B cell (primary cell): ENCODE results near the gene SLC35G3. TPM values are rescaled to one million over a fixed set of nuclear protein-coding genes. Genes with fewer than 3 reads are reported as not detected.
"Not testable (repeated sequence)": the region's sequence is repeated elsewhere in the genome, so short reads cannot be mapped to it uniquely, and the experiment has no call there.

Experiments used
- ATAC-seq: fragments of 200-7000 bp; cut with Tn5 transposase; one replicate; pipeline ENCODE4 v1.10.0; 2021; ENCODE audit warnings: low read depth, mild to moderate bottlenecking, moderate number of reproducible peaks, moderate library complexity
- CTCF ChIA-PET: fragments of 350-600 bp; sonication (Branson Sonifier 250); formaldehyde crosslinking; loops from one replicate; lab custom pipeline; 2021; ENCODE audit warnings: antibody characterized with exemption, inconsistent platforms; lab: Charles Lee
- POLR2A ChIA-PET: fragments of 350-600 bp; sonication (Branson Sonifier 250); formaldehyde crosslinking; loops from one replicate; lab custom pipeline; 2021; ENCODE audit warnings: antibody characterized with exemption; lab: Charles Lee
- DNase-seq: peaks from one replicate; pipeline ENCODE4 v3.0.0; 2013
- H2AFZ ChIP-seq: 2 replicates; pipeline ENCODE4 v1.6.1; 2012; ENCODE audit warnings: mild to moderate bottlenecking, low read depth, low read length; ENCODE audit not compliant: insufficient read depth, poor library complexity, severe bottlenecking
- H3K27ac ChIP-seq, 2 donors: 1 replicate in 1 of 2; 2 replicates in 1 of 2; pipeline ENCODE4 v1.5.1; 2012 to 2013; ENCODE audit warnings: low read length in 2 of 2, mild to moderate bottlenecking in 2 of 2, moderate library complexity in 1 of 2
- H3K27me3 ChIP-seq, 4 experiments: fragments of 200-600 bp in 1 of 4; sonication (generic) in 1 of 4; replicated peaks in 1 of 4; 1 replicate in 2 of 4; 2 replicates in 2 of 4; pipeline versions ENCODE4 v1.6.1 to v1.7.0; 2013 to 2016; ENCODE audit warnings: low read length in 3 of 4, mild to moderate bottlenecking in 2 of 4, mixed read lengths in 1 of 4, moderate library complexity in 1 of 4; ENCODE audit not compliant: insufficient read depth in 4 of 4, control insufficient read depth in 3 of 4; ENCODE audit errors: control extremely low read depth in 1 of 4
- H3K36me3 ChIP-seq, 2 experiments: replicated peaks in 1 of 2; 1 replicate in 1 of 2; 2 replicates in 1 of 2; pipeline versions ENCODE4 v1.6.1 to v1.7.1; 2013; ENCODE audit warnings: low read length in 1 of 2; ENCODE audit not compliant: insufficient read depth in 2 of 2, control insufficient read depth in 1 of 2; ENCODE audit errors: control extremely low read depth in 1 of 2, extremely low read depth in 1 of 2
- H3K4me1 ChIP-seq, 2 donors: fragments of 200-600 bp in 1 of 2; sonication (generic) in 1 of 2; 1 replicate in 1 of 2; 2 replicates in 1 of 2; pipeline versions ENCODE4 v1.5.1 to v1.6.1; 2013 to 2017; ENCODE audit warnings: low read length in 2 of 2; ENCODE audit not compliant: control insufficient read depth in 2 of 2, insufficient read depth in 2 of 2
- H3K4me2 ChIP-seq: replicated peaks from 2 replicates; pipeline ENCODE3; 2012; ENCODE audit warnings: mild to moderate bottlenecking, low read depth, low read length; ENCODE audit not compliant: poor library complexity, severe bottlenecking
- H3K4me3 ChIP-seq, 5 experiments: fragments of 200-600 bp in 1 of 5; sonication (generic) in 1 of 5; 1 replicate in 3 of 5; 2 replicates in 2 of 5; pipeline versions ENCODE4 v1.5.1 to v1.7.0; 2011 to 2016; ENCODE audit warnings: low read length in 4 of 5, mild to moderate bottlenecking in 4 of 5, low read depth in 2 of 5, control low read depth in 1 of 5, moderate library complexity in 1 of 5; ENCODE audit not compliant: insufficient read depth in 1 of 5; ENCODE audit errors: control extremely low read depth in 1 of 5, extremely low read depth in 1 of 5
- H3K79me2 ChIP-seq: fragments of 200-600 bp; sonication (generic); one replicate; pipeline ENCODE4 v1.6.0; 2016; ENCODE audit warnings: low read length; ENCODE audit not compliant: control insufficient read depth, insufficient read depth
- H3K9ac ChIP-seq: fragments of 200-600 bp; sonication (generic); 2 replicates; pipeline ENCODE4 v1.6.1; 2017; ENCODE audit warnings: mild to moderate bottlenecking, low read length, moderate library complexity
- H3K9me3 ChIP-seq, 3 donors: one replicate each; pipeline versions ENCODE4 v1.6.1 to v1.7.1; 2013; ENCODE audit warnings: low read length in 2 of 3; ENCODE audit not compliant: control insufficient read depth in 2 of 3, insufficient read depth in 1 of 3; ENCODE audit errors: control extremely low read depth in 1 of 3
- H4K20me1 ChIP-seq: 2 replicates; pipeline ENCODE4 v1.6.0; 2012; ENCODE audit warnings: mild to moderate bottlenecking, low read length; ENCODE audit not compliant: insufficient read depth, control insufficient read depth, poor library complexity, severe bottlenecking
- H3K27ac Mint-ChIP-seq: one replicate; pipeline ENCODE4 v1.8.0; 2021; ENCODE audit warnings: mixed read lengths
- H3K27me3 Mint-ChIP-seq: one replicate; pipeline ENCODE4 v1.8.0; 2021; ENCODE audit warnings: mixed read lengths
- H3K4me1 Mint-ChIP-seq: one replicate; pipeline ENCODE4 v1.8.0; 2021; ENCODE audit warnings: mixed read lengths
- H3K4me3 Mint-ChIP-seq: one replicate; pipeline ENCODE4 v1.8.0; 2021; ENCODE audit warnings: mixed read lengths
- H3K9me3 Mint-ChIP-seq: one replicate; pipeline ENCODE4 v1.8.0; 2022; ENCODE audit warnings: mixed read lengths; ENCODE audit not compliant: insufficient read depth
- CTCF ChIP-seq: fragments of 200-600 bp; IDR thresholded peaks from one replicate; pipeline ENCODE4 v1.8.0; 2022; ENCODE audit warnings: antibody characterized with exemption, mild to moderate bottlenecking
- EZH2 ChIP-seq: IDR thresholded peaks from 2 replicates; pipeline ENCODE4 v1.6.1; 2012; ENCODE audit warnings: borderline replicate concordance, low read depth, mild to moderate bottlenecking, moderate library complexity, low read length; ENCODE audit not compliant: insufficient read depth, poor library complexity, severe bottlenecking
- WGBS: methylation state at CpG from one replicate; pipeline ENCODE4 v1.1.5; 2013; ENCODE audit warnings: missing lambda C conversion rate; ENCODE audit not compliant: insufficient coverage; 5-methylcytosine and 5-hydroxymethylcytosine counted together
- intact Hi-C: fragments of 100-400 bp; cut with micrococcal nuclease; formaldehyde crosslinking; loops from one replicate; pipeline ENCODE4 v1.10.0; 2022
- polyA plus RNA-seq: library from polyadenylated mRNA; depleted of rRNA; stranded (reverse); fragments of >200 nt; gene quantifications from 2 replicates; pipeline ENCODE4 v1.2.3, GENCODE V29; 2012
- total RNA-seq, 2 donors: library from RNA; stranded (reverse); fragments of 120-200 nt in 1 of 2; gene quantifications; 1 replicate in 1 of 2; 2 replicates in 1 of 2; pipeline versions ENCODE4 v1.2.3 to v1.2.4, GENCODE V29; 2013 to 2022

SLC35G3 gene
- total and polyA plus RNA-seq, 2 donors (not counting 1 experiment from before 2014, with no cell fraction given): not detected

- ATAC-seq: no peak
- Mint-ChIP-seq H3K27ac (no peak overlapping the region), H3K4me1 (no peaks in the 10 kb centered on the region), H3K27me3 (peaks cover 20% of the 10 kb centered on the region), H3K4me3 (no peak overlapping the region), H3K9me3 (no peaks in the 10 kb centered on the region)
- ChIA-PET CTCF (interaction anchor here (0.5 kb wide), 1 partner anchor 1373 kb away, joined by 3 read pairs; no protein-coding TSS in a partner anchor), POLR2A (no interaction called here)
- Histone ChIP-seq H3K9me3 (no peaks in the 10 kb centered on the region), H3K36me3 (no peaks in the 10 kb centered on the region), H3K79me2 (no peaks in the 10 kb centered on the region), H3K4me3 (no peak overlapping the region), H3K4me2 (no peak overlapping the region), H3K27ac (no peak overlapping the region), H3K27me3 (peaks cover 0 to 3% (median 1%) of the 10 kb centered on the region in 4 experiments), H4K20me1 (no peaks in the 10 kb centered on the region), H2AFZ (no peak overlapping the region), H3K9ac (no peak overlapping the region), H3K4me1 (no peaks in the 10 kb centered on the region)
- no peak for DNase-seq
- intact Hi-C loops: no loop called here
- WGBS: 92% methylated on average over 4 of the region's 13 CpGs
- TF ChIP-seq CTCF (no peak), EZH2 (no peak)
Observed at GRCh38 chr17:35152421-35153140, 41.6 kb downstream of the SLC35G3 start.

- H3K27me3 ChIP-seq, DNase-seq, H3K79me2 ChIP-seq, H3K4me1 ChIP-seq, ATAC-seq, H2AFZ ChIP-seq, intact Hi-C loops, CTCF ChIA-PET, H3K4me3 ChIP-seq, H3K9me3 ChIP-seq, H3K4me1 Mint-ChIP-seq, H3K4me3 Mint-ChIP-seq, H3K36me3 ChIP-seq, H3K9me3 Mint-ChIP-seq, H3K27ac ChIP-seq, POLR2A ChIA-PET, H3K4me2 ChIP-seq, H3K9ac ChIP-seq, H3K27ac Mint-ChIP-seq, H4K20me1 ChIP-seq: not testable (repeated sequence)
- 98% methylated on average over 21 of the region's 29 CpGs for WGBS
- peaks cover 17% of the 10 kb centered on the region for H3K27me3 Mint-ChIP-seq
Observed at GRCh38 chr17:35151080-35151479, 43.1 kb downstream of the SLC35G3 start.
